Right lobe of liver (tissue), 6 donors: Measurements from ENCODE around the gene RHBDD1. TPM values are rescaled to one million over a fixed set of nuclear protein-coding genes. Genes with fewer than 3 reads are reported as not detected.

Experiments used
- ATAC-seq, 4 donors: fragments of 200-7000 bp; cut with Tn5 transposase; one replicate each; pipeline ENCODE4 v1.9.1; 2020; ENCODE audit warnings: mild to moderate bottlenecking in 4 of 4, moderate library complexity in 4 of 4
- DNase-seq, 3 donors: peaks; one replicate each; pipeline ENCODE4 v3.0.0-alpha.2; 2020
- H3K27ac ChIP-seq, 3 donors: fragments of 200-600 bp; one replicate each; pipeline ENCODE4 v1.8.0; 2022
- H3K27me3 ChIP-seq, 2 donors: fragments of 200-600 bp; one replicate each; pipeline ENCODE4 v1.8.0; 2022
- H3K36me3 ChIP-seq, 4 donors: fragments of 200-600 bp; sonication (generic) in 1 of 4; one replicate each; pipeline versions ENCODE4 v1.5.1 to v1.8.0; 2017 to 2022; ENCODE audit warnings: control low read depth in 1 of 4
- H3K4me1 ChIP-seq, 4 donors: fragments of 200-600 bp; sonication (generic) in 1 of 4; one replicate each; pipeline versions ENCODE4 v1.5.1 to v1.8.0; 2017 to 2022; ENCODE audit warnings: control low read depth in 1 of 4
- H3K4me3 ChIP-seq, 3 donors: fragments of 200-600 bp; one replicate each; pipeline ENCODE4 v1.8.0; 2022
- H3K9me3 ChIP-seq, 4 donors: fragments of 200-600 bp; sonication (generic) in 1 of 4; one replicate each; pipeline versions ENCODE4 v1.5.1 to v1.8.0; 2017 to 2022; ENCODE audit warnings: control low read depth in 1 of 4
- POLR2A ChIP-seq: fragments of 450-650 bp; IDR thresholded peaks from one replicate; pipeline ENCODE4 v1.6.1; 2017; ENCODE audit warnings: antibody characterized with exemption, mild to moderate bottlenecking
- WGBS: methylation state at CpG from one replicate; pipeline ENCODE4 v1.1.6; 2018; ENCODE audit warnings: low coverage, low lambda C conversion rate; ENCODE audit not compliant: insufficient coverage; ENCODE audit errors: missing lambda C conversion rate; 5-methylcytosine and 5-hydroxymethylcytosine counted together
- intact Hi-C, 2 donors: fragments of 100-400 bp; cut with DNase I; formaldehyde crosslinking; loops; one replicate each; pipeline versions ENCODE4 v1.11.2 to v1.14.1; 2022
- total RNA-seq, 6 experiments: library from RNA; depleted of rRNA in 2 of 6; stranded (reverse); fragments of >200 nt in 2 of 6; fragmentation: NEBNext Ultra II Directional in 3 of 6; extraction: Animal tissue kit (Norgen Biotek cat#: 25700) in 3 of 6; gene quantifications; one replicate each; pipeline versions ENCODE4 v1.1.0 to v1.2.4, GENCODE V29; 2016 to 2023
- TF ChIP-seq, protein P1 (sequence below), 4 donors: fragments of 200-600 bp in 3 of 4; fragments of 450-650 bp in 1 of 4; IDR thresholded peaks; one replicate each; pipeline versions ENCODE4 v1.5.1 to v1.8.0; 2016 to 2022; ENCODE audit warnings: antibody characterized with exemption in 4 of 4, mild to moderate bottlenecking in 2 of 4
- donor health status: DM: no; HTN: yes; CAD: no.
- donor health status: DM: no; HTN: no; CAD: no.
- donor health status: DM: no; HTN: no; CAD: no.
- donor health status: DM: no; HTN: yes; CAD: no.
- donor health status: DM: no; HTN: yes; CAD: no.

The RHBDD1 gene
- total RNA-seq, 6 experiments from 2014 or later = 14.7 to 25.3 (median 21.0) TPM

DNA sequence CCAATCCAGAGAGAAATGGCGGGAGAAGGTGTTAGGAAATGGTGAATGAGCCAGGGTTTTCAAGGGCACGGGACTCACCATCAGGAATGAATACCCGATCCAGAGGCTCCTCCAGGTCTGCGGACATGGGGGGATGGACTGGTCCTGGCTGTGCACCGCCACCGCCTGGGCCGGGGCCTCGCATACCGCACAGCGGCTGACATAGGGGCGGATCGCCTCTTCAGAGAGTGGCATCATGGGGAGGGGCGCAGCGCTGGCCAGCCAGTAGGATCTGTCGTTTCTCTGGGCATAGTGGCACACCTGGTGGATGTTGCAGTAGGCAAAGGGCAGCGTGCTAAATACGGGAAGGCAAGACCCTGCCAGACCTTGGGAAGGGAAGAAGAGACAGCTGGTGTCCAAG, 172.1 kb downstream of the RHBDD1 start:
- no peaks in the 10 kb centered on the region for H3K9me3 ChIP-seq
- ATAC-seq (no peak), DNase-seq (no peak)
- no peaks in the 10 kb centered on the region for H3K4me1 ChIP-seq
- no peaks in the 10 kb centered on the region for H3K36me3 ChIP-seq
- WGBS = 83% methylated on average over 2 of the region's 17 CpGs
- intact Hi-C loops = no loop called here
- H3K27ac ChIP-seq = no peak overlapping the region
- TF ChIP-seq, protein P1, sequence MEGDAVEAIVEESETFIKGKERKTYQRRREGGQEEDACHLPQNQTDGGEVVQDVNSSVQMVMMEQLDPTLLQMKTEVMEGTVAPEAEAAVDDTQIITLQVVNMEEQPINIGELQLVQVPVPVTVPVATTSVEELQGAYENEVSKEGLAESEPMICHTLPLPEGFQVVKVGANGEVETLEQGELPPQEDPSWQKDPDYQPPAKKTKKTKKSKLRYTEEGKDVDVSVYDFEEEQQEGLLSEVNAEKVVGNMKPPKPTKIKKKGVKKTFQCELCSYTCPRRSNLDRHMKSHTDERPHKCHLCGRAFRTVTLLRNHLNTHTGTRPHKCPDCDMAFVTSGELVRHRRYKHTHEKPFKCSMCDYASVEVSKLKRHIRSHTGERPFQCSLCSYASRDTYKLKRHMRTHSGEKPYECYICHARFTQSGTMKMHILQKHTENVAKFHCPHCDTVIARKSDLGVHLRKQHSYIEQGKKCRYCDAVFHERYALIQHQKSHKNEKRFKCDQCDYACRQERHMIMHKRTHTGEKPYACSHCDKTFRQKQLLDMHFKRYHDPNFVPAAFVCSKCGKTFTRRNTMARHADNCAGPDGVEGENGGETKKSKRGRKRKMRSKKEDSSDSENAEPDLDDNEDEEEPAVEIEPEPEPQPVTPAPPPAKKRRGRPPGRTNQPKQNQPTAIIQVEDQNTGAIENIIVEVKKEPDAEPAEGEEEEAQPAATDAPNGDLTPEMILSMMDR (IDR thresholded peaks at IDR 0.05) = no peak
- TF ChIP-seq POLR2A = no peak
- no peaks in the 10 kb centered on the region for H3K27me3 ChIP-seq
- no peak overlapping the region for H3K4me3 ChIP-seq

DNA sequence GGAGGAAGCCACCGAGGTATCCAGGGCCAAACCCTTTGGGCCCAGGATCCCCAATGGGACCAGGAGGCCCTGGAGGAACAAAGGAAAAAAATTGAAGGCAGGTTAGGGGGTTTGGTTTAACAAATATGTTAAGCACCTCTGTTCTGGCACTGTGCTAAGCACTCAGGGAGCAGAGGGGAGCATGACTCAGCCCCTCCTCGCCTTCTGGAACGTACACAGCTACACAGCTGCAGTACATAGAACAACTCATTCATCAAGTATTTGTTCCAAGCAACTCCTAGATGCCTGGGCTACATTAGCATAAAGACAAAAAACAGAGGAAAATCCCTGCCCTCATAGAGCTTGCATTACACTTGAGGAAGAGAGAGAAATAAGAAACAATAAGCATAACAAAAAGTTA, 174.6 kb downstream of the RHBDD1 start:
- no peak for ATAC-seq
- Histone ChIP-seq H3K27me3 (no peaks in the 10 kb centered on the region), H3K27ac (no peak overlapping the region), H3K36me3 (no peaks in the 10 kb centered on the region), H3K4me3 (no peak overlapping the region), H3K9me3 (no peaks in the 10 kb centered on the region), H3K4me1 (no peaks in the 10 kb centered on the region)
- intact Hi-C loops = no loop called here
- no peak for DNase-seq
- WGBS = 48% methylated on average over 2 of the region's 3 CpGs
- TF ChIP-seq, protein P1 (IDR thresholded peaks at IDR 0.05) = no peak
- no peak for TF ChIP-seq POLR2A

DNA sequence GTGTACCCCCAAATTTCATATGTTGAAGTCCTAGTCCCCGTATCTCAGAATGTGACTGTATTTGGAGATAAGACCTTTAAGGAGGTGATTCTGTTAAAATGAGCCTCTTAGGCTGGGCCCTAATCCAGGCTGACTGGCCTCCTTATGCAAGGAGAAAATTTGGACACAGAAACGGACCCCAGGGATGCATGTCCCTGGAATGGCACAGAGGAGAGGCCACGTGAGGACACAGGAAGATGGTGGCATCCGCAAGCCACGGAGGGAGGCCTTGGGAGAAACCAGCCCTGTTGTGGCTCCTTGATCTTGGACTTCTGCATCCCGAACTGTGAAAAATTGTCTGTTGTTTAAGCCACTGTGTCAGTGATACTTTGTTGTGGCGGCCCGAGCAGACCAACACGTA, 177.5 kb downstream of the RHBDD1 start:
- DNase-seq = no peak
- intact Hi-C loops = no loop called here
- no peak for ATAC-seq
- H3K27me3 ChIP-seq = no peaks in the 10 kb centered on the region
- TF ChIP-seq, protein P1 (IDR thresholded peaks at IDR 0.05) = no peak
- no peak for TF ChIP-seq POLR2A
- no peaks in the 10 kb centered on the region for H3K4me1 ChIP-seq
- H3K4me3 ChIP-seq = no peak overlapping the region
- H3K27ac ChIP-seq = no peak overlapping the region
- no peaks in the 10 kb centered on the region for H3K36me3 ChIP-seq
- 53% methylated on average over 2 of the region's 9 CpGs for WGBS
- H3K9me3 ChIP-seq = no peaks in the 10 kb centered on the region

DNA sequence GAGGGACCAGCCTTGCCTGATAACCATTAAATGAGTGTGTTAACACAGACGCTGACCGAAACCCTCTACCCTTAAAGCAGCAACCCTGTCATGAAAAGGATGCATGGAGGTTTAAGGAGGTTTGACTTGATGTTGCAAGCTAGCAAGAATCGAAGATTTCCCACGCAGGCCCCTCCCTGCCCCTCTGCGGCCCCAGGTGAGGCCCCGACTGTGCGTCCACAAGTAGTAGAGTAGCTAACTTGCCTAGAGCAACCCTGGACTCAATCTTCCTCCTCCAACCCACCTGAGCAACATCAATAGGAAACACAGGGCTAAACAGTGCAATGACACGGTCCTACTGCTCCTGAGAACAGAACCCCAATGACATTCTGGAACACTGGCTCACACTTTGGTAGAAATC, 178.0 kb downstream of the RHBDD1 start:
- Histone ChIP-seq H3K27me3 (no peaks in the 10 kb centered on the region), H3K4me1 (no peaks in the 10 kb centered on the region), H3K27ac (no peak overlapping the region), H3K36me3 (no peaks in the 10 kb centered on the region), H3K4me3 (no peak overlapping the region), H3K9me3 (no peaks in the 10 kb centered on the region)
- 70% methylated on average over 7 of the region's 8 CpGs for WGBS
- ATAC-seq = no peak
- intact Hi-C loops = no loop called here
- no peak for DNase-seq
- TF ChIP-seq, protein P1 (IDR thresholded peaks at IDR 0.05) = no peak
- no peak for TF ChIP-seq POLR2A

DNA sequence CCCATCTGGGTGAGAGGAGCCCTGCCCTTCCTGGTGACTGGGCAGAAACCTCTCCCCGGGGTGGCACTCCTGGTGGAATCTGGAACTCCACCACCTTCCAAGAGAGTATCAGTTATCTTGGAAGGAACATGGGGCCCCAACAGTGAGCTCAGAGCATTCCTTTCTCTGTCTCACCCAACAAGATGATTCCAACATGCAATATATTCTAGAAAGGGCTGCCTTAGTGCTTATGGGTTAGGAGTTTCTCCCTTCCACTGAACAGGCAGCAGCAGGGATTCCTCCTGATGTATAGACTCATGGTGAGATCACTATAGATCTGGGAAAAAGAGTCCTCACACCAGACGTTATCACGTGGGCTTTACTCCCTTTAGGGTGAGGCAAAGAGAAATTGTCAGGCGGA, 181.0 kb downstream of the RHBDD1 start:
- TF ChIP-seq POLR2A = no peak
- TF ChIP-seq, protein P1 (IDR thresholded peaks at IDR 0.05) = no peak
- ATAC-seq (no peak), DNase-seq (no peak)
- intact Hi-C loops = no loop called here
- H3K27ac ChIP-seq = no peak overlapping the region
- H3K4me3 ChIP-seq = no peak overlapping the region
- no peaks in the 10 kb centered on the region for H3K27me3 ChIP-seq
- no peaks in the 10 kb centered on the region for H3K36me3 ChIP-seq
- no peaks in the 10 kb centered on the region for H3K4me1 ChIP-seq
- 62% methylated on average over 4 of the region's 4 CpGs for WGBS
- no peaks in the 10 kb centered on the region for H3K9me3 ChIP-seq
